ENCODE measurements around the gene BACE2.
"Not testable (repeated sequence)": the region's sequence is repeated elsewhere in the genome, so short reads cannot be mapped to it uniquely, and the experiment has no call there.

BACE2 gene

GRCh38 chr21:41283211-41283818 lies 115.4 kb downstream of the BACE2 start:
- DNase-seq = peak; percentile 55

- no peak for DNase-seq
These were observed 121.5 kb downstream of the BACE2 start for GRCh38 chr21:41289431-41289830.

- DNase-seq = no peak
These were observed 122.3 kb downstream of the BACE2 start for GRCh38 chr21:41290106-41290799.

GRCh38 chr21:41294548-41295231 lies 126.7 kb downstream of the BACE2 start:
- DNase-seq = no peak

GRCh38 chr21:41295721-41296254 lies 127.8 kb downstream of the BACE2 start:
- DNase-seq = no peak

- DNase-seq = no peak
These were observed 135.0 kb downstream of the BACE2 start for GRCh38 chr21:41302976-41303375.

- no peak for DNase-seq
These were observed 136.2 kb downstream of the BACE2 start for GRCh38 chr21:41304068-41304720.

- no peak for DNase-seq
These were observed 139.3 kb downstream of the BACE2 start for GRCh38 chr21:41307219-41307618.

GRCh38 chr21:41313285-41314164 lies 145.6 kb downstream of the BACE2 start:
- DNase-seq = not testable (repeated sequence)

- no peak for DNase-seq
These were observed 147.8 kb downstream of the BACE2 start for GRCh38 chr21:41315726-41316125.

GRCh38 chr21:41316200-41317062 lies 148.5 kb downstream of the BACE2 start, which contains the start of gene FAM3B:
Gene FAM3B, plus strand, starts transcription at chr21:41316801. Its CDS starts 79 bp downstream, at chr21:41316880.
- no peak for DNase-seq

GRCh38 chr21:41317063-41317392 lies 149.1 kb downstream of the BACE2 start:
- no peak for DNase-seq

- DNase-seq = no peak
These were observed 149.5 kb downstream of the BACE2 start for GRCh38 chr21:41317458-41317857.

GRCh38 chr21:41318218-41318617 lies 150.3 kb downstream of the BACE2 start:
- no peak for DNase-seq

GRCh38 chr21:41319273-41319672 lies 151.3 kb downstream of the BACE2 start:
- DNase-seq = no peak

- DNase-seq = peak; percentile 48
These were observed 153.4 kb downstream of the BACE2 start for GRCh38 chr21:41321211-41321907.

- DNase-seq = no peak
These were observed 154.0 kb downstream of the BACE2 start for GRCh38 chr21:41321908-41322495.

- no peak for DNase-seq
These were observed 154.8 kb downstream of the BACE2 start for GRCh38 chr21:41322496-41323382.
